GM12878 (cell line): Measurements from ENCODE around the gene EYS. TPM values are rescaled to one million over a fixed set of nuclear protein-coding genes. Genes with fewer than 3 reads are reported as not detected.

ENCODE experiments used
- ATAC-seq: fragments of 200-7000 bp; cut with Tn5 transposase; 3 replicates; pipeline ENCODE4 v1.9.1; 2020; ENCODE audit warnings: mild to moderate bottlenecking, moderate library complexity
- BruUV-seq: library from RNA; stranded (reverse); fragments of 400-500 nt; replicated peaks from 2 replicates; lab custom pipeline; 2021; lab: Mats Ljungman, UMichigan
- CTCF ChIA-PET: fragments of 300-600 bp; sonication (Branson Sonifier 250); formaldehyde crosslinking; extraction: SDS; loops from one replicate; lab custom pipeline; 2021; ENCODE audit warnings: inconsistent platforms; lab: Yijun Ruan, JAX
- POLR2A ChIA-PET: fragments of 350-600 bp; formaldehyde crosslinking; extraction: SDS; loops from one replicate; lab custom pipeline; 2021; ENCODE audit warnings: inconsistent platforms; lab: Charles Lee
- RAD21 ChIA-PET: fragments of 300-600 bp; sonication (Branson Sonifier 250); formaldehyde crosslinking; loops from one replicate; lab custom pipeline; 2023; ENCODE audit warnings: antibody characterized with exemption; ENCODE audit not compliant: unreplicated experiment; lab: Charles Lee
- SMC1A ChIA-PET: fragments of 300-600 bp; sonication (Branson Sonifier 250); formaldehyde crosslinking; loops from one replicate; lab custom pipeline; 2023; ENCODE audit not compliant: unreplicated experiment, uncharacterized antibody; lab: Charles Lee
- DNase-seq: peaks from one replicate; pipeline ENCODE4 v3.0.0-alpha.2; 2011; ENCODE audit warnings: low read depth, low spot score
- FAIRE-seq: peaks from 3 replicates; lab custom pipeline; 2011; peaks lifted over from hg19 to GRCh38; lab: Jason Lieb, UNC
- H2AFZ ChIP-seq: 2 replicates; pipeline ENCODE4 v1.6.0; 2011; ENCODE audit warnings: low read depth, low read length, control low read depth; ENCODE audit not compliant: control insufficient read depth
- H3K27ac ChIP-seq: 2 replicates; pipeline ENCODE4 v1.5.1; 2011; ENCODE audit warnings: control low read depth; ENCODE audit not compliant: control insufficient read depth, insufficient read depth
- H3K27me3 ChIP-seq, 2 experiments: replicated peaks in 1 of 2; 2 replicates each; pipeline versions ENCODE4 v1.6.0 to v1.6.1; 2011; ENCODE audit warnings: low read length in 1 of 2; ENCODE audit not compliant: control insufficient read depth in 2 of 2, insufficient read depth in 2 of 2
- H3K36me3 ChIP-seq, 2 experiments: 2 replicates each; pipeline ENCODE4 v1.5.1; 2011; ENCODE audit warnings: low read length in 1 of 2; ENCODE audit not compliant: control insufficient read depth in 2 of 2, insufficient read depth in 2 of 2
- H3K4me1 ChIP-seq: 2 replicates; pipeline ENCODE4 v1.6.1; 2011; ENCODE audit warnings: mild to moderate bottlenecking, low read length, moderate library complexity, mixed read lengths; ENCODE audit not compliant: control insufficient read depth, insufficient read depth
- H3K4me2 ChIP-seq: 2 replicates; pipeline ENCODE4 v1.6.0; 2011; ENCODE audit warnings: control low read depth; ENCODE audit not compliant: control insufficient read depth, insufficient read depth
- H3K4me3 ChIP-seq: fragments of 200-600 bp; sonication (generic); 2 replicates; pipeline ENCODE4 v1.5.1; 2016
- H3K79me2 ChIP-seq: 2 replicates; pipeline ENCODE4 v1.6.0; 2011; ENCODE audit warnings: low read length; ENCODE audit not compliant: control insufficient read depth, insufficient read depth
- H3K9ac ChIP-seq: 2 replicates; pipeline ENCODE4 v1.8.0; 2011; ENCODE audit warnings: low read length, control low read depth, mixed read lengths; ENCODE audit not compliant: control insufficient read depth, insufficient read depth
- H3K9me3 ChIP-seq: replicated peaks from 3 replicates; pipeline ENCODE4 v1.5.1; 2011; ENCODE audit warnings: mild to moderate bottlenecking, low read length; ENCODE audit not compliant: control insufficient read depth, insufficient read depth
- H4K20me1 ChIP-seq: 2 replicates; pipeline ENCODE4 v1.6.0; 2011; ENCODE audit not compliant: control insufficient read depth, insufficient read depth
- BMI1 ChIP-seq: fragments of 450-650 bp; IDR thresholded peaks from 2 replicates; pipeline ENCODE4 v1.6.1; 2016; ENCODE audit warnings: mild to moderate bottlenecking, moderate library complexity, borderline replicate concordance
- BRCA1 ChIP-seq: IDR thresholded peaks from 2 replicates; pipeline ENCODE4 v1.6.1; 2011; ENCODE audit warnings: low read depth, low read length, improper control_type of control experiment
- HSF1 ChIP-seq: fragments of 150-350 bp; IDR thresholded peaks from 2 replicates; pipeline ENCODE4 v1.6.1; 2014; ENCODE audit warnings: mild to moderate bottlenecking, low read depth, low read length
- IRF5 ChIP-seq: fragments of 450-650 bp; IDR thresholded peaks from 2 replicates; pipeline ENCODE4 v1.6.1; 2017; ENCODE audit warnings: borderline replicate concordance
- MEF2B ChIP-seq: fragments of 450-650 bp; IDR thresholded peaks from 2 replicates; pipeline ENCODE4 v1.6.1; 2018; ENCODE audit warnings: mild to moderate bottlenecking, moderate library complexity; ENCODE audit not compliant: partially characterized antibody, poor library complexity, severe bottlenecking
- MTA2 ChIP-seq: fragments of 450-650 bp; IDR thresholded peaks from 2 replicates; pipeline ENCODE4 v1.6.1; 2016; ENCODE audit warnings: low read depth, mild to moderate bottlenecking, moderate library complexity
- NR2C2 ChIP-seq: IDR thresholded peaks from 2 replicates; pipeline ENCODE4 v1.6.1; 2011; ENCODE audit warnings: borderline replicate concordance, low read depth; ENCODE audit not compliant: control insufficient read depth, insufficient read length
- PKNOX1 ChIP-seq: fragments of 450-650 bp; IDR thresholded peaks from 2 replicates; pipeline ENCODE4 v1.6.1; 2016; ENCODE audit warnings: mild to moderate bottlenecking
- PML ChIP-seq: IDR thresholded peaks from 2 replicates; pipeline ENCODE4 v1.6.1; 2012; ENCODE audit warnings: low read length, inconsistent platforms
- YY1 ChIP-seq: IDR thresholded peaks from 2 replicates; pipeline ENCODE4 v1.6.1; 2011; ENCODE audit warnings: low read depth, mild to moderate bottlenecking, low read length
- ZNF622 ChIP-seq: fragments of 450-650 bp; IDR thresholded peaks from 2 replicates; pipeline ENCODE4 v1.6.1; 2017; ENCODE audit warnings: mild to moderate bottlenecking, inconsistent platforms
- ZZZ3 ChIP-seq: IDR thresholded peaks from 2 replicates; pipeline ENCODE4 v1.6.1; 2011; ENCODE audit warnings: low read depth; ENCODE audit not compliant: control insufficient read depth, insufficient read length
- WGBS: methylation state at CpG from one replicate; pipeline ENCODE4 v1.1.6; 2016; ENCODE audit warnings: low lambda C conversion rate; ENCODE audit not compliant: insufficient replicate concordance, insufficient coverage; ENCODE audit errors: missing lambda C conversion rate; 5-methylcytosine and 5-hydroxymethylcytosine counted together
- in situ Hi-C: fragments of 300-500 bp; cut with MboI; formaldehyde crosslinking; loops from 9 replicates; pipeline ENCODE4 v1.14.3; 2018; ENCODE audit warnings: mixed read lengths
- intact Hi-C: fragments of 100-400 bp; cut with micrococcal nuclease; formaldehyde crosslinking; loops from one replicate; pipeline ENCODE4 v1.14.2; 2022; ENCODE audit not compliant: unreplicated experiment
- polyA plus RNA-seq, 11 experiments: library from polyadenylated mRNA; depleted of rRNA in 4 of 11; unstranded in 6 of 11; stranded (reverse) in 5 of 11; fragments of >200 nt; fragmentation: Nextera tagmentation in 4 of 11; fragmentation: Illumina TruSeq in 1 of 11; extraction: Ambion mirVana in 4 of 11; extraction: Trizol in 1 of 11; gene quantifications; 1 replicate in 1 of 11; 2 replicates in 10 of 11; pipeline versions ENCODE4 v1.2.1 to v1.2.3, GENCODE V29; 2011 to 2016; ENCODE audit warnings: inconsistent platforms in 2 of 11, missing spikeins in 2 of 11, low read depth in 1 of 11
- total RNA-seq, 4 experiments: library from RNA; depleted of rRNA in 3 of 4; stranded (reverse); fragments of >200 nt in 3 of 4; fragmentation: Illumina TruSeq in 1 of 4; extraction: Trizol in 1 of 4; gene quantifications; 2 replicates each; pipeline versions ENCODE4 v1.2.1 to v1.2.3, GENCODE V29; 2013 to 2021

The EYS gene
- total and polyA plus RNA-seq, 10 of the 15 experiments (the other 5 are each of a cell fraction or from before 2014, with no cell fraction given) = under 0.01 to 0.14 (median 0.02) TPM; not detected in 1

GRCh38 chr6:63789699-63790098 is 1917.3 kb downstream of the EYS start:
- H3K9ac ChIP-seq = no peak overlapping the region
- TF ChIP-seq MTA2 = no peak
- no peak for TF ChIP-seq BMI1
- TF ChIP-seq MEF2B = no peak
- no peak for TF ChIP-seq ZNF622
- TF ChIP-seq YY1 = no peak
- no peak for TF ChIP-seq HSF1
- no peak for TF ChIP-seq PML
- TF ChIP-seq BRCA1 = no peak
- TF ChIP-seq PKNOX1 = no peak
- TF ChIP-seq NR2C2 = no peak
- TF ChIP-seq ZZZ3 = no peak
- TF ChIP-seq IRF5 = no peak
- H3K27ac ChIP-seq = no peak overlapping the region
- intact Hi-C loops (no loop called here), in situ Hi-C loops (loop anchor here (25.0 kb wide), 1 partner anchor 477 kb away; the partner anchor contains the start of gene LGSN)
- SMC1A ChIA-PET = interaction anchor here (1.1 to 2.0 kb wide), 3 partner anchors 25 to 437 kb away, joined by 3 to 5 read pairs (median 4); no protein-coding TSS in a partner anchor
- DNase-seq (no peak), ATAC-seq (no peak), FAIRE-seq (no peak)
- no peaks in the 10 kb centered on the region for H4K20me1 ChIP-seq
- H3K4me1 ChIP-seq = peaks cover 11% of the 10 kb centered on the region; the same call in 1 of the 2 replicates
- no peaks in the 10 kb centered on the region for H3K9me3 ChIP-seq
- no peaks in the 10 kb centered on the region for H3K36me3 ChIP-seq
- 43% methylated on average over 3 of the region's 3 CpGs for WGBS
- CTCF ChIA-PET = interaction anchor here (0.7 to 1.6 kb wide), 4 partner anchors 11 to 409 kb away, joined by 3 to 4 read pairs (median 4); no protein-coding TSS in a partner anchor
- no peaks in the 10 kb centered on the region for H3K79me2 ChIP-seq
- H3K27me3 ChIP-seq = no peaks in the 10 kb centered on the region; a peak in 1 of 4 replicates
- H3K4me2 ChIP-seq = no peak overlapping the region
- H2AFZ ChIP-seq = no peak overlapping the region
- H3K4me3 ChIP-seq = no peak overlapping the region
- BruUV-seq = no TSS peak
- RAD21 ChIA-PET = interaction anchor here (2.2 kb wide), 1 partner anchor 437 kb away, joined by 12 read pairs; no protein-coding TSS in a partner anchor
- POLR2A ChIA-PET = no interaction called here
